ENCODE data around the gene FBXO2.

- TF ChIP-seq CTCF (IDR thresholded peaks at IDR 0.05) (no peak), POLR2A (IDR thresholded peaks at IDR 0.05) (no peak)
These were observed 14.1 kb downstream of the FBXO2 start for GRCh38 chr1:11640101-11640500.

Data from heart left ventricle (tissue), 13 donors.